Activated CD4-positive, alpha-beta T cell treated with anti-CD3 and anti-CD28 coated beads for 4 hours (primary cell): ENCODE measurements around the gene GNG13.
A peak's percentile ranks its signal among the peaks of the same experiment; 100 is the strongest.

Experiments
- DNase-seq, 2 donors: peaks; one replicate each; pipeline ENCODE4 v3.0.0-alpha.2; 2020

GNG13 gene

GRCh38 chr16:793414-793813 lies 7.1 kb downstream of the GNG13 start:
- no peak for DNase-seq

GRCh38 chr16:792221-792995 lies 8.1 kb downstream of the GNG13 start:
- DNase-seq: no peak

GRCh38 chr16:791131-791530 lies 9.4 kb downstream of the GNG13 start:
- no peak for DNase-seq

- DNase-seq: no peak
These were observed 10.4 kb downstream of the GNG13 start for GRCh38 chr16:790086-790485.

GRCh38 chr16:789191-789850 lies 11.2 kb downstream of the GNG13 start:
- no peak for DNase-seq

GRCh38 chr16:788399-789126 lies 12.0 kb downstream of the GNG13 start, which contains the start of gene CHTF18:
Gene CHTF18 (plus strand): TSS chr16:788620. CDS start chr16:788685, 65 bp downstream.
- peak; percentile 90 to 91 for DNase-seq

- peak; percentile 15 to 24 for DNase-seq
These were observed 12.5 kb downstream of the GNG13 start, which contains the start of gene RPUSD1 for GRCh38 chr16:787978-788398. Gene RPUSD1 (minus strand): TSS chr16:788381. CDS start chr16:787737, 644 bp downstream.

- DNase-seq: no peak
These were observed 13.1 kb downstream of the GNG13 start for GRCh38 chr16:787321-787966.

GRCh38 chr16:785563-786535 lies 14.7 kb downstream of the GNG13 start:
- DNase-seq: peak; percentile 73 to 79

- DNase-seq: no peak
These were observed 16.1 kb downstream of the GNG13 start for GRCh38 chr16:784431-784830.

- no peak for DNase-seq
These were observed 17.0 kb downstream of the GNG13 start for GRCh38 chr16:783404-784161.

GRCh38 chr16:782766-783403 lies 17.6 kb downstream of the GNG13 start:
- DNase-seq: no peak

- DNase-seq: no peak
These were observed 18.3 kb downstream of the GNG13 start for GRCh38 chr16:782258-782657.

- DNase-seq: no peak
These were observed 19.1 kb downstream of the GNG13 start for GRCh38 chr16:781346-782010.

- no peak for DNase-seq
These were observed 20.2 kb downstream of the GNG13 start for GRCh38 chr16:780296-780695.

GRCh38 chr16:779561-779960 lies 21.0 kb downstream of the GNG13 start:
- no peak for DNase-seq

GRCh38 chr16:778909-779527 lies 21.5 kb downstream of the GNG13 start:
- DNase-seq: no peak

- no peak for DNase-seq
These were observed 22.1 kb downstream of the GNG13 start for GRCh38 chr16:778447-778846.

GRCh38 chr16:777826-778225 lies 22.7 kb downstream of the GNG13 start:
- no peak for DNase-seq
